Islet of Langerhans (tissue), 1 donor: Measurements from ENCODE around the gene ZFYVE28.

Source experiments
- FAIRE-seq: peaks from one replicate; lab custom pipeline; 2011; peaks lifted over from hg19 to GRCh38; lab: Jason Lieb, UNC

The ZFYVE28 gene

DNA sequence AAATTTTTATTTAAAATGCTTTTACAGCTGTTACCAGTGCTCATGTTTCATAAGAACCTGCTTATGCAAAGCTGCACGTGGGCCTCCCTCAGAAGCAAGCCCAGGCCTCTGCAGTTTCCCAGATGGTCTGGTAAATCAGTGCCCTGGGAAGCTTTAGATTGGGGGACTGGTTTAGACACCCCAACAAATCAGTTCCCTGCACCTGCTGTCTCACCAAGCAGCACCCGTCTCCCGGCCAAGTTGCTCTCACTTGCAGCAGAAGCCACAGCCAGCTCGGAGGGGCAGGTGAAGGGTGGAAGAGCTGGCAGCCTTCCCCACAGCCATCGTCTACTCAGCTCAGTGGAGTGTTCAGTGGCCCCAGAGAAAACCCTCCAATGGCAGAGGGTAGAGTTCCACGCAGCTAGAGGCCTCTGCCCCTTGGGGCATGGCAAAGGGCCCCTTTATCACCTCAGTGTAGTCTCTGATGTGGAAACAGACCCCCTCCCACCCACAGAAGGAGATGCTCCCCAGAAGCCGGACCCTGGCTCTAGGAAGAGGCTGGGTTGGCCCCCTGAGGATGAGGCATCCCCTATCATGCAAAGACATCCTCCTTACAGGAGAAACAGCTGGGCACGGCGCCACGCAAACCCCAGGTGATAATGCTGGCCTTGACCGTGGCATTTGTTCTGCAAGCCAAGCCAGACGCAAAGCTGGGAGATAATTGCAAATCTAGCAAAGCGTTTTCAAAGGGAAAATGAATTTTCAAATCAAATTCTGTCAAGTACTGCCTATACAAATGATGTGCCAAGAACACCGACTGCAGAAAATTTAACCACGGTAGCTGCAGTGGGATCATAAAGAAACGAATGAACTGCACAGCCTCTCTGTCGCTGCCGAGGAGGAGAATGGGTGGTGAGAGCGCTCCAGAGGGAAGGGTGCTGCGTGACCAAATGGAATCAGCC lies 51.9 kb downstream of the ZFYVE28 start:
- no peak for FAIRE-seq

- FAIRE-seq: no peak
These were observed 52.6 kb downstream of the ZFYVE28 start for GRCh38 chr4:2365913-2366210.

DNA sequence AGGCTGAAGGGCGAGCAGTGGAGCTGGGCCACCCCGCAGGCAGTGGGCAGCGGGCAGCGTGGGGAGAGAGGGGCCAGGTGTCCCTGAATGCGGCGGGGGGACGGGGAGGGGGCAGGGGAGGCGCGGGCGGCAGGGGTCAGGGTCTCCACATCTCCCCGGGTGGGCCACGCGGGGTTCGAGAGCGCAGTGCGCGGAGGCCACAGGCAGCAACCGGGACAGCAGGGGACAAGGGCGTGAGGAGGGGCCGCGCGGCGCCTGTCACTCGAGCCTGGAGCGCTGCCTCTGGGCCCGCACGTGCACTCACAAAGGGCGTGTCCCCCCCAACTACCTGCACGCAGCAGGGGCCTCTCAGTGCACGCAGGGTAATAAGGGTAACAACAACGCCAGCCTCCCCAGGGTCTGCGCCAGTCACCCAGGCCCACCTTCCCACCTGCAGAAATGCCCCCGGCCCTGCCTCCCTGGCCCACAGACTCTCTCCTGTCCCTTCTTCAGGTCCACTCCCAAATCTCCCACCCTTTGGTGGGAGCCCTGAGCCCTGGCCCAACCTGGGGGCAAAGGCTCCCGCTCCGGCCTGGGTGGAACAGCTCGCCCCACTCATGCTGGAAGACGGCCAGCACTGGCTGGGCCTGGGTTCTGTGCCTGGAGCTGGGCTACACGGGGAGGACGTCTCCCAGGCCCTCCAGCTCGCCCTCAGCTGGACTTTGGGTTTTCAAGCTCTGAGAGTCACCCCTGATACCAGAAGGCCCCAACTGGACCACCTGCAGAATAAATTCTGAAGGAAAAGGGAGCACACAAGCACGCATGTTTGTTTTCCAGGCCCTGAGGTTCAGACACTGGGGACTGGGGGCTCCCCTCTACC lies 53.2 kb downstream of the ZFYVE28 start:
- FAIRE-seq: no peak

GRCh38 chr4:2364654-2365053 lies 53.8 kb downstream of the ZFYVE28 start:
- FAIRE-seq: no peak

GRCh38 chr4:2363951-2364653 lies 54.3 kb downstream of the ZFYVE28 start:
- FAIRE-seq: no peak

GRCh38 chr4:2363056-2363721 lies 55.3 kb downstream of the ZFYVE28 start:
- no peak for FAIRE-seq

GRCh38 chr4:2362266-2363055 lies 56.0 kb downstream of the ZFYVE28 start:
- FAIRE-seq: no peak

- no peak for FAIRE-seq
These were observed 56.8 kb downstream of the ZFYVE28 start for GRCh38 chr4:2361366-2362265.

DNA sequence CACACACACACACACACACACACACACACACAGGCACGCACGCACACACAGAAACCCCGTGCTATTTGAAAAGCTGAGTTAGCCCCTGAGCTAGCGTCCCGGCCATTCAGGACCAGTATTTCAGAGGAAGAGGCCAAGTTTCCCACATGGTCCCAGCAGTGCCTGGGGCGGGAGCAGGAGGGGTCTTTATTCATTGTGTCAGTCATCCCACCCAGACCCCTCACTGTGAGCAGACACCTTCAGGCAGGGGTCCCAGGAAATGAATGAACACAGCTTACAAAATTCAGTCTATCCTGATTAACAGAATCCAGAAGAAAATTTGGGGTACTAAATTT lies 58.1 kb downstream of the ZFYVE28 start:
- FAIRE-seq: no peak

- FAIRE-seq: no peak
These were observed 58.7 kb downstream of the ZFYVE28 start for GRCh38 chr4:2359591-2360395.

DNA sequence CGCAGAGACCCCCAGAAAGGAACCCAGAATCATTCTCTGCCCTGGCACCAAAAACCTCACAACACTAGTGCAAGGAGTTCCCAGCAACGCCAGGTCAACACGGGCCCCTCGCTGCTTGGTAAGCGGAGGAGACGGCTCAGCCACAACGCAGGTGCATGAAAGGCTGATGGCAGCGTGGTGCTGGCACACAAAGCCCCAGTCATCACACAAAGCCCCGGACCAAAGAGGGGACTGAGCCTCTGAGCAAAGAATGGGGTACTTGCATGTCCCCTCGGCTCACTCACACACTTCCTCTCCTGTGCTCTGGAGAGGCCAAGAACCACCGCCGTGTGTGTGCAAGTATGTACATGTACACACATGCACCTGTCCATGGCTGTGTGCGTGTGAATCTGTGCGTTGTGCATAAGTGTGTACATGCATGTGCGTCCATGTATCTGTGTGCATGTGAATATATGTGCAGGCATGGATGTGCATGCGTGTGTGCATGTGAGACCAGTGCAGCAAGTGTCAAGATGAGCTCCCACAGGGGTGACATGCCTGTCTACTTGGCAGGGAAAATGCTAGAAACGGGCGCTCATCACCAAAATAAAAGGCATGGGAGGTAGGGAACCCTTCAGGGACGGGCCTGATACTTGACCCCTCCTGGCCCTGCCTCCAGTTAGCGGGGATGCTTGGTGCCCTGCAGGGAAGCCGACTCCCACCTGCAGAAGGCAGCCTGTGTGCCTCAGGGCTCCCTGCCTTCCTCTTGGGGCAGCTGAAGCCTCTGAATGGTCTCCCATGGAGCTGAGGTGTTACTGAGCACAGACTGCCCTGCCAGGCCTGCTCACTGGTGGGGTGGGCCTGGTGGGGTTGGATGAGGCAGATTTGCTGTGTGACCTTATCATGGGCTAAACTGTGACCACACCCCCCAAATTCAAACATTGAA lies 60.4 kb downstream of the ZFYVE28 start:
- FAIRE-seq: no peak

DNA sequence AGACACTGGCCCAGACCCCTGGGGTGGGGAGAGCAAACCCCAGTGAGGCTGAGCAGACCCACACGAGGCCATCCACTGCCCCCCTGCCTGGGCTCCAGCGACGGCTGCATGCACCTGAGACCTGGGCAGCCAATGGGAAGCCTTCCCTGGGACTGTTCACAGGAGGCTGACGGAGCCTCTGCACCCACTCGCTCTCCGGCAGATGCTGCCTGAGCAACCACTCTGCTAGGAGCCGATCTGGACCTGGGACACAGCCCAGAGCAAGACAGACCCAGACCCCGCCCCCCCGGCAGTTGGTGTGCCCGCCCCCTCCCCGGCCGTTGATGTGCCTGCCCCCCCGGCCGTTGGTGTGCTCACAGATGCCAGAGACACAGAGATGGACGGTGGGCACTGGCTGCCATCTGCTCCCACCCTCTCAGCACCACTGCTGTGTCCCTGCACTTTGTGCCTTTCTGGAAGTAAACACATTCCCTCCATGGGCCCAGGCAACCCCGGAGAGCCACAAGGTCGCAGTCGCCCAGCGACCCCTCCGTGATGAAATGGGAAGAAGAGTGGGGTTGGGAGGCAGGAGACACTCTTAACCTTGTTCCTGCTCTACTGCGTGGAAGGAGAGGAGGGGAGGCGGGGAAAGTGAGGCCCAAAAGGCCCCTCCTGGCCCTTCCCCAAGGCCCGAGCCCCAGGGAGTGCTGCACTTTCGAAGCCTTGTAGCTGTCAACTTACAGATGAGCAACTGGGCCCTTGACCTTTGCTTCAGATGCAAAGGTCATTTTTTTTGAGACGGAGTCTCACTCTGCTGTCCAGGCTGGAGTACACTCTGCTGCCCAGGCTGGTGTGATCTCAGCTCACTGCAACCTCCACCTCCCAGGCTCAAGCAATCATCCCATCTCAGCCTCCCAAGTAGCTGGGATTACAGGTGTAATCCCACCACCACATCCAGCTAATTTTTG lies 62.0 kb downstream of the ZFYVE28 start:
- FAIRE-seq: no peak

DNA sequence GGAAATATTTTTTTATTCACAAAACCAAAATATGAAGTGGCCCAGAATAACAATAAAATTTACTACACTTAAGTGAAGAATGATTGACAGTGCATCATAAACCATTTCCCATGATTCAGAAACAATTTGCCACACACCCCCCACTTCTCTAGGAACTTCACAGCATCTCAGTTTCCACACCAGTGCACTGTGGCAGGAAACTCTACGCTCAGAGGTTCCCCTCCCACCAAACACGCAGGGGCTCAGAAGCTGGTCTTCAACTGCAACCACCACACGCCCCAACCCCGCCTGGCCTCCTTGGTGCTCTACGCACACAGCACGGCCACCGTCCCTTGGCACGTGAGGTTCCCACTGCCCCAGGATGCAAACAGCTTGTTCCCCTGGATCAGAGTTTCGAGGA lies 63.7 kb downstream of the ZFYVE28 start:
- FAIRE-seq: no peak

DNA sequence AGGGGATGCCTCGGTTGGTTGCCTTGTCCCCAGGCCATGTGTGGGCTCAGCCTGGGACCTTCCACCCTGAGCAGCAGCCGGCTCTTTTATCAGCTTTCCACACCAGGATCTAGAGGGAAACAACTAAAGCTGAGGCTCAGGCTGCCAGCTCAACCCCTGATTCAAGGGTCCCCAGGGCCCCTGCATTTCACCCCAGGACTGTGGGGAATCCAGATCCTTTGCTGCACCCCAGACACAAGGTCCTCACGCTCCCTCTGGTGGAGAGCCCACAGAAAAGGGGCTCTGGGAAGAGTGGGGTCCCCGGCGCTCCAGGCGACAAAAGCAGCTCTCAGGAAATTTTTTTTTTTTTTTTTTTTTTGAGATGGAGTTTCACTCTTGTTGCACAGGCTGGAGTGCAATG lies 64.3 kb downstream of the ZFYVE28 start:
- FAIRE-seq: no peak

GRCh38 chr4:2353222-2354107 lies 65.0 kb downstream of the ZFYVE28 start:
- FAIRE-seq: no peak

- no peak for FAIRE-seq
These were observed 65.7 kb downstream of the ZFYVE28 start for GRCh38 chr4:2352729-2353221.
